NCI-H2196 (cell line): ENCODE results near the gene NRP2.

ENCODE experiments used
- DNase-seq: peaks from one replicate; lab custom pipeline; 2025; ENCODE audit not compliant: unreplicated experiment; lab: John Stamatoyannopoulos, UW

The NRP2 gene

DNA sequence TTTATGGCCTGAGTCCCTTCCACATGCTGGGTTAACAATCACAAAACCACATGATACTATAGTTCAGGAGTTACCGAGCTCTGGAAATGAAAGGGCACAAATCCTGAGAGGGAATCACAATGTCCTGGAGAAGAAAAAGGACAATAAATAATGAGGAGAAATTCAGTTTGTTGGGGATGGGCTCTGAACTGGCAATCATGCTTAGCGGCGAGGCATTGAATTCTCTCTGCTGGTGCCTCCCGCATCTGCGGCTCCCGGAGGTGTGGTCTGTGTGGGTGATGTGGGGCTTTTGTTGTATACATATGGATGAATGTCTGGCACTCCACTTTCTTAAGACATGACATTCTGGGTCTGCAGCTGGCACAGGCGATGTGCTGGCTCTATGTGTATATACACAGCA, 46.1 kb downstream of the NRP2 start:
- DNase-seq: no peak

DNA sequence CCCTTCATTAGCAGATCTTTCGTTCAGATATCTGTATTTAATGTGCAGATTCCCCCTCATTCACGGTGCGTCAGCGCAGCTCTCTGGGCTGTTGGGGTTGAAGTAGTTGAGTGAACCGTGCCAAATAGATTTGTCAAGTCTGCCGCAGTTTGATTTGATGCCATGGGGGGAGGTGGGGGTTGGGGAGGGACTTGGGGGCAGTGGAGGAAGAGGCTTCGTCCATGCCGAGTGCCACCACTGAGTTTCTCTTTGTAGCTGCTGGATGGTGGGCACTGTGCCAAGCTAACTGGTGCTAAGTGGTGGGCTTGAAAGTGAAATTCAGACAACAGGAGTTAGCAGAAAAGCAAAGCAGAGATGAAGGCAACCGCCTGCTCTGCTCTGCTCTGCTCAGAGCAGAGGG, 47.9 kb downstream of the NRP2 start:
- no peak for DNase-seq

DNA sequence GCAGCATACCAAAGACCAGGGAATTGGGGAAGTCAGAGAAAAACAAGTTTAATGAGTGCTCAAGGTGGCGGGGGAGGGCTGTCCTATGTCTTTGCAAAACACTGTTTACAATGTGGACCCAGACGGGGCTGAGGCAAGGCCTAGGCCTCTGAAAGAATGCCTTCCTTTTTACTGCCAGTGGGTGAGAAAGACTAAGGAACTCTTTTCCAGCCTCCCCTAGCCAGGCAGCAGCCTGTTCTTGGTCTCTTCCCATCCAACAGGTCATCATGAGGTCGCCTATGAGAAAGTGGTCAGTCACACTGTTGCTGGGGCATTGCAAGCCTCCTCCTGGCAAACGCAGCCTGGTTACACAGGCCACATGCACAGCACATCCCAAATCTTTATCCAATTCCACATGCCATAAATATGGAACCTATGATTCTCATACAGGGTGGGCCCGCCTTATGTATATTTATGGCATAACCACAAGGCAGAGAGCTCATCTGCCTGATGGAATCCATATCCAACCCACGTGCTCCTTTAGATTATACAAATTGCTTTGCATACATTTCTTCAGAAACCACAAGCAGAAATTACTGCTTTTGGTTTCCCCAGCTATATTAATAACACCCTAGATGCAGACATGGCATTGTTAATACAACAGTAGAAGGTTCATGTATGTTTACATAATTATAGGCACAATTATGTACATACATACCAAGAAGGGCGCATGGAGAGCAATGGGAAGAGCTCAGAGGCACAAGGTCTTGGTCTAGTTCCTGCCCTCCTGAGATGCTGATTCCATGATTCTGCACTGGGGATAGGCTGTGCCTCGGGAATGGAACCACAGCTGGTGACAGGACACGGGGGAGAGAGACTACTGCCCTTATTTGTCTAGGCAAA, 48.6 kb downstream of the NRP2 start:
- DNase-seq: no peak

DNA sequence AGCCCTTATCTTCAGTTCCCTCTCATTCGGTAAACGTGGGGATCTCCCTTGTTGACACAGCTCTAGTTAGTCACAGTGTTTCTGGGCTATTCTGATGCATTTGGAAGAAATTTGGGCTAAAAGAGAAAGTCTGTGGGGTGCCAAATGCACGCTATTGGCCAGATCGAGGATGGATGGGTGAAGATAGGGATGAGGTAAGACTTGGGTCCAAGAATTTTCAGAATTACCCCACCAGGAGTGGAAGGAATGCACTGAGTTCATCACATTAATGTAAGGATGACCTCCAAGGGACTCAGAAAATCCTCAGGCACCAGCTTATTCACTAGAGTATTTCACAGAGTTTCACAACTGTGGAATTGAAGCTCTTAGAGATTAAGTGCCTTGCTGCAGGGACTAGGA, 49.3 kb downstream of the NRP2 start:
- no peak for DNase-seq

DNA sequence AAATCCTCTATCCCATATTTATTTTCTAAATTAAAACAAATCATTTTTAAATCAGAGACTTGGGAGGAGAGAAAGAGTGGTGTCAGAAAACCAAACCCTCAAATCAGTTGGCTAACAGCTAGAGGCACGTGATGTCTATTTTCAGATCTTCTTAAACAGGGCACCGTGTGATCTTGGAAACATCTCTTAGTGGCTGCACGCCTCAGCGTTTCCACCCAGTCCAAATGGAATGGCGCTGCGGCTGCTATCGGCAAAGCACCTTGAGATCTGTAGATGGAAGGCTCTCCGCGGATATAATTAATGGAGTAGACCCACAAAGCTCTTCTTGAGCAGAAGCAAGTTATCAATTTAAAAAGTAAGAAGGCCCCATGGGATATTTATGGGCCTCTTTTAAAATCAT, 50.0 kb downstream of the NRP2 start:
- no peak for DNase-seq

DNA sequence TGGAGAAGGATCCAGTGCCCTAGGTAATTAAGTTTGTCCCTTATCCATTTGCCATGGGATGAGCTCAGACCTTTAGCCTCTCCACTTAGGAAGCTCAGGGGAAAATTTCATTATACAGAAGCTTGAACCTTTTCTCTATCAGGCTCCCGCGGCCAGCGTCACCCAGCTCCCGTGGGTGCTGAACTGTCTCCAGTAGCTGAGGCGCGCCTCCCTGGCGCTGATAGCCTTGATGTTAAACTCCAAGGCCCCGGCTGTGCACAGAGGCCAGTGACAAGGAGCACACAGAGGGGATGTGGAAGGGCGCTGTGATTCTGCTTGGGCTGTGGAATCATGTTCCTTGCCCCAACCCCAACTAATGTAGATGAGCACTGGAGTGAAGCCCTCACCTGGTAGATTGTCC, 50.8 kb downstream of the NRP2 start:
- no peak for DNase-seq

DNA sequence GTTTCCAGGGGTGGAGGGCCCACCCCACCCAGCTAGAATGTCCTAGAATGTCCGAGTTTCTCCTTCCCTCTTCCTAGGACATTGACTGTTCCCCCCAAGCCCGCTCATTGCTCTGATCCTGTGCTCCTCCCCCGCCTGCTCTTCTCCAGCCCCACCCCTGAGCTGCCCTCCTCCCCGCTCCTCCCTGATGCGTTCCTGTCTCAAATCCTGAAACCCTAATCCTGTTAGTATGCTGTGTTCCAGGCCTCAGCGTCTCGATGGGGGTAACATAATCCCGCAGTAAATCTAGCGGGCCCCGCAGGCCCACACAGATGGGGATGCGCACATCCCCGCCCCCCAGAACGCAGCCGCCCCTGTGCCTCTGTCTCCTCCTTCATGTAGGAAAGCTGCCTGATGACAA, 51.3 kb downstream of the NRP2 start:
- DNase-seq: no peak

DNA sequence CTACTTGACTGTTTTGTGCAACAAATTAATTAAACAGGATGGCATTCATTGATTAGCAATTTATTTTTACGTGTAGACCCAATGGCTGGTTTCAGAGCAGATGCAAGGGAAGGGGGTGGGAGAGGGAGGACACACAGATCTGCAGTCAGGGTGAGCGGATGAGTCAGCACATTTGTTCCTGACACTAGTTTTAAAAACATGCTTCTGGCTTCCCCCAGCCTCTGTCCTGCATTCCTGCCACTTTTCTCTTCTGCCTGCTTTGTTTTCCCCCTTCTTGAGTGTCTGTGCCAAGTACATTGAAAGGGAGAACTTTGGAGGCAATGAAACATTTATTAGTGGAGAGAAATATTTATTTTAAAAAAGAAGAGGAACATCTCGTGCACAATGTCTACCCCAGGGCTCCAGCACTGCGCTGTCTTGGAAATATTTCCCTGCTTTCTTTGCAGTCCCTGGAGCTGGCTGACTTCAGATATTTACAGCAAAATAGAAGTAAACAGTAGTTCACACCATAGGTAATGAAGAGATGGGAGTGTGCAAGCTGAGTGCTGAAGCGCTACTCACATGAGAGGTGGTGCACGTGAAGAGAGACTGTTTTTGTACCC, 52.2 kb downstream of the NRP2 start:
- DNase-seq: no peak

DNA sequence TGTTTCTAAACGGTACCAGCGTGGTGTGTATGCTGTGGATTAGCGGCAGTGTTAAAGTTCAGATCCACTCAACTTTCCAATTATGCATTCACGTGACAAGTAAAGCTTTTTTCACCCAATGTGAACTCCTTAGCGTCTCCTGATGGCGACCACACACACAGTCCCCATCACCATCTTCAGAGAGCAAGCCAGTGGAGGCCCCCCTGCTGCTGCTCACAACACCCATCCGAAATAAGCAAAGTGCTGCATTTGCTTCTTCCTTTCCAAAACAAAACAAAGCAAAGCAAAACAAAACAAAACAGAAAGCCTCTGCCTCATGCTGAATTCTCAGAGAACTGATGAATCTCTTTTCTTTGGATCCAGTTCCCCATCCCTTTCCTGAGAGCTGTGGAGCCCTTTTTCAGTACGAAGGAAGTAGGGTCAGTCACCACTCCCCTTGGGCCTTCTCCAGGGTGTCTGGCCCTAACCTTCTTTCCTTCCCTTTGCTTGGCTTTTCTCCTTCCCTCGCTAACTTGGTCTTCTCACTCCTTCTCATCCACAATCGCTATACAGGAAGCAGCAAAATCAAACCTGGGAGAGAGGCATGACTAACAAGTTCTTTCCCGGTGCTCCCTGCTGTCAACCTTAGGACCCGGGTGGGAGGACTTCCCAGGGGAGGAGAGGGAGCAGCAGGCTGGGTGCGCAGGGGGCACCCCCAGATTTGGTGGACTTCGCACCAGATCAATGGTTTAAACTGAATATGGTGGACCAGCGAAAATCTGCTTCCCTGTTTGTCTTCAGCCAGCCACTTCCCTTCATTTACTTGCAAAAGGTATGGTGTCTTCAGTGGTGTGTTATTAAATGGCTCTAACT, 56.0 kb downstream of the NRP2 start:
- DNase-seq: no peak

DNA sequence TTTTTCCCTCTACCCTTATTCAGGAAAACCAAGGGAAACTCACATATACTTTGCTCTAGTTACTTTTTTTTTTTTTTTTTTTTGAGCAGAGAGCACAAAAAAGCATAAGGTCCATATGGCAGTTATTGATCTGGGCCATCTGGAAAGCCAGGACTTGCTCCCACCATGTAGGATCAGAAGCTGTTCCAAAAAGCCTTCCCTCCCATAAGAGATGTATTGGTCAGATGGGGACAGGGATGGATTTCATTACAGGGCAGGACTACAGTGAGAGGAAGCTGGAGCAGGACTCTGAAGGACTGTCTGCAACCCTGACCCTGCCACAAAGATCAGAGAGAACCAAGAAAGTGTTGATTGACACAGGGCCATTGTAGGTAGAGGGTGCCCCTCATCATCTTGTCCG, 57.3 kb downstream of the NRP2 start:
- no peak for DNase-seq

DNA sequence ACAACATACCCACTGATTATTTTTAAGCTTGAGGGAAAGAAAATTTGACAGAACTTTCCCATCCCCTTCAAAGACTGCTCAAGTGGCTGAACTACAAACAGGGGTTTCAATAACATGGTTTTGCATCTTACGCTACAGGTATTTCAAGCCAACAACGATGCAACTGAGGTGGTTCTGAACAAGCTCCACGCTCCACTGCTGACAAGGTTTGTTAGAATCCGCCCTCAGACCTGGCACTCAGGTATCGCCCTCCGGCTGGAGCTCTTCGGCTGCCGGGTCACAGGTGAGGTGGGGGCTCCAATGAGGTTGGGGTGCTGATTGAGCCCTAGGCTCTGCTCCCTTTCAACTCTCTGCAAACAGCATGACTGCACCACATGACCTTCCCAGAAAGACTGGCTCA, 58.1 kb downstream of the NRP2 start:
- no peak for DNase-seq

DNA sequence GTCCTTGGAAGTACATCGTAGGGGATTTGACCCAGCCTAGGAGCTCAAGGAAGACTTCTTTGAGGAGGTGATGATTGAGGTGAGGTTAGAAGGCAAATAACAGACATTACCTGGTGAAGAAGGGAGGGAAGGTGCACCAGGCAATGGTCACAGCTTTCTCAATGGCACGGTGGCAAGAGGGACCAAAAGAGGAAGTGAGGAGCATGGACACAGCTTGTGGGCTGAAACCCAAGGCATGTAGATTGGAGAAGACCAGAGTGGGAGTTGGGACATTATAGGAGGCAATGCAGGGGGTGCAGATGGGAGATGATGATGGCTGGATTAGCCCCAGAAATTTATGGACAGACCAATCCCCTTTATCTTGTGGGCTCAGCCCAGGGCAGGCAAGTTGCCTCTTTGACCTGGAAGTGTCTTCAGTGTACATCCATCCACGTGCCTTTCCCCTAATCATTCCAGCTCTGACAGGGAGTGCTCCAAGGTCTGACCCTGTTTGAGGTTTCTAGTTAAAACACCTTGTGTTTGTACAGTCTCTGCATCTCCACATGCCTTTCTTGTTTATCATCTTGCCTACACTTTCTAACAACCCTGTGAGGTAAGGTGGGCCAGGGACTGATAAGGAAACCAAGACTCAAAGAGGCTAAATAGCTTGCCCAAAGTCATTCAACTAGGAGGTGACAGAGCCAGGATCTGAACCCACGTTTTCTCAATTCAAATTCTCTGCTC, 59.1 kb downstream of the NRP2 start:
- no peak for DNase-seq

DNA sequence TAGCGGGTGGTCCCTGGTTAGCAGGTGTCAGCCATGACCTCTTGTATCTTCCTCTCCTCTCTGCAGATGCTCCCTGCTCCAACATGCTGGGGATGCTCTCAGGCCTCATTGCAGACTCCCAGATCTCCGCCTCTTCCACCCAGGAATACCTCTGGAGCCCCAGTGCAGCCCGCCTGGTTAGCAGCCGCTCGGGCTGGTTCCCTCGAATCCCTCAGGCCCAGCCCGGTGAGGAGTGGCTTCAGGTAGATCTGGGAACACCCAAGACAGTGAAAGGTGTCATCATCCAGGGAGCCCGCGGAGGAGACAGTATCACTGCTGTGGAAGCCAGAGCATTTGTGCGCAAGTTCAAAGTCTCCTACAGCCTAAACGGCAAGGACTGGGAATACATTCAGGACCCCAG, 60.8 kb downstream of the NRP2 start:
- DNase-seq: no peak

DNA sequence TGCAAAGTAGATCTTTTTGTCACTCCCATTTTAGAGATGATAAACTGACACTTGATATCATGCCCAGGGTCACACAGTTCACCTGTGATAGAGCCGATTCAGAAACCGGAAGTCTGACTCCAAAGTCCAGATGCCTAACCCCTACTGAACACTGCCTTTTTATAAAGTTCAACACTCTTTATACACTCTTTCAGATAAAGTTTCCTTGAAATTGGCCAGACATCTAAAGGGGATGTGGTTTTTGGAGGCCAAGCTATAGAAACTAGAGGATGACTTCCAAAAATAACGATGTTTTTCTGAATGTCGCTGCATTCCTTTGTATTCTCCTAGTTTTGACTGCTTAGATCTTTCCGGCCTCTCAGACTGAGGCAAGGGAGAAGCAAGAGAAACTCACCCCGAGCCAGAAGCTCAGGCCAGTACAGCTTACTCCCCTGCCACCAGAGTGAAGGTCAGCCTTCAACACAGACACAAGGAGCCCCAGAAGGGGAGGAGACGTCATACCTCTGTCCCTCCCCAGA, 61.8 kb downstream of the NRP2 start:
- DNase-seq: no peak

DNA sequence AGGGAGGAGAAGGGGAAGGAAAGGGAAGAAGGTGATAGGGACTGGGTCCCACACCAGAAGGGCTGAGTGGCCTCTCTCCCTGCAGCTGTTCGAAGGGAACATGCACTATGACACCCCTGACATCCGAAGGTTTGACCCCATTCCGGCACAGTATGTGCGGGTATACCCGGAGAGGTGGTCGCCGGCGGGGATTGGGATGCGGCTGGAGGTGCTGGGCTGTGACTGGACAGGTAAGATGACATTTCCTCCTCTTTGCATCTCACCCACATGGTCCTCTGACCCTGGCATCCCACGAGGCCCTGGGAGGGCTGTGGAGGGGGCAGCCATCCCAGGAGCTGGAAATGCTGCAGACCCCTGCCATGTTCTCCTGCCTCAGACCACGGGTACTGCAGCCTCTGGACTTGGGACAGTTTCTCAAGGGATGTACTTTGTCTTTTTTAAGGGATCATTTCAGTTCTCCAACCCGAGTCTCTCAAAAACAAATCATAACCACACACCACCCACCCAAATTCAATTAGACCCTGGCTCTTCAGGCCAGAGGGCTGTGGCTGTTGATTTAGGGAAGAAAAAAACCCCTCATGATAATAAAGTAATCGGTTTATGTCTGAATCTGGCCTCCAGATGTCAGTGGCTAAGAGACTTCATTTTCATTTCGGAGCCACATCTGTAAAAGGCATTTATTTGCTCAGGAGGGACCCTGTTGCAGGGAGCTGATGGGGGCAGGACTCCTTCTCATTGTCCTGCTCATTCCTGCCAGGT, 63.5 kb downstream of the NRP2 start:
- DNase-seq: no peak

DNA sequence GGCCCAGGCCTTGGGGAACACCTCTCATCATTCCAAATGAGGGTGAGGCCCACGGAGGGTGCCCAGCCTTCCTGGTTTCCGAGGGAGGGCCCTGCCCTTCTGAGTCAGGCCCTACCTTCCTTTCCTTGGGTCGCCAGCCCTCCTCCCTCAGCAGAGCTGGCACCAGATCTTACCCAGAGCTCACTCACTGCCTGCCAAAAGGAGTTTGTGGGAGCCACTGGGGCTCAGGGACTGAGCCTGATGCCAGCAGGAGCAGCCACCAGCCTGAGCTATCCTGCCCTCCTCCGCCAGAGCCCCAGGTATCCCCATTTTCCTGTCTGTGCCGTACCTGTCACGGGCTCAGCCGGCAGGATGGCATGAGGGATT, 64.1 kb downstream of the NRP2 start:
- no peak for DNase-seq

DNA sequence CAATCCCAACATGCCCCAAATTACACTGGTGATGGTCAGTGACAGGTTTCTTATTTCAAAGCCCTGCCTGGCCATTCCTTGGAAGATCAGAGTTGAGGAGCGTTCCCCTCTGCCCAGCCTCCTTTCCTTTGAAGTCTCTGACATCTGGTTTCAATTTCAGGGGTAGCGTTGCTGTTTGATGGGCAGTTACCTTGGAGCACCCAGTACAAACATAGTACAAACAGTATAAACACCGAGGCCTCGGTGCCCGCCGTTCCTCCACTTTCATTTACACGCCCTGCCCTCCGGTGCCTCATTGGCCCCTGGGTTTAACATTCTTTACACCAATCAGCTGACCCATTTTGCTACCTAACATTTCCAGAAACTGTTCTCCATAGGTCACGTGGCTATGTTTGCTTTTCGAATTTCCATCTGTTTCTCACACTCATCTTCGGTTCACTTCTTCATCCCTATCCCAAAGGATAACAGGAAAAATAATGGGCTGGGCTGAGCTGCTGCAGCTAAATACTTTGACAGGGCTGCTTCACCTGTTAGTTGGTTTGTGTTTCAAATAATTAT, 65.6 kb downstream of the NRP2 start:
- DNase-seq: no peak

DNA sequence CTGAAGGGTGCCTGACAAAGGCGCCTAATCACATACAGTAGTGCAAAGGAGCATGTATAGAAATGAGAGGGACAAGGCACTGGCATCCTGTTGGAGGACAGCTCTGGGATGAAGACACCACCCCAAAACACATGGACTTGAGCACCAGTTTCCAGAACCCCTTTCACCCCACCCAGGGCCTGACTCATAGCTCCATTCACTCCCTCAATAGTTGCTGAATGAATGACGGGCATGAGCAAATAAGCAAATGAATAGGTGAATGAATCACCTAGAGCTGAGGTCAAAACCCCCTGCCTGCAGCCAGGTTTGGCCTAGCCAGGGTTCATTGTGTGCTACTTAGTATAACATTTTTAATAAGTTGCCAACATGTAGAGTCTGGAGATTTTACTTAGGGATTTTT, 66.3 kb downstream of the NRP2 start:
- no peak for DNase-seq

DNA sequence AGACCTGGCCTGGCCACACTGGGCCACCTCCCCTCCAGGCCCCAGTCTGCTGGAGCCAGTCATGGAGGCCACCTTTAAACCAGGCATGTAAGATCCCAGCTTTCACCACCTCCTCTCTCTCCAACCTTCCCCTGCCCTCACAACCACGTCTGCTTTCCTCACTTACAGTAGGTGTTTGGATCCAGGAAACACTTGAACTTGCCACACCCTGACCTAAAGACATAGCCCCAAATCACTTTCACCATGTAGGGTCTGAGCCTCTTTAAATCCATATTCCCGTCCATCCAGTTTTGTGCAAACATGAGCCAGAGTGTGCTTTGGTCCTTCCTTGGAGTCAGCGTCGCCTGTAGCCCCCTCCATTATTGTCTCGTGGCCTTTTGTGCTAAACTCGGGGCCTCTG, 66.8 kb downstream of the NRP2 start:
- no peak for DNase-seq

DNA sequence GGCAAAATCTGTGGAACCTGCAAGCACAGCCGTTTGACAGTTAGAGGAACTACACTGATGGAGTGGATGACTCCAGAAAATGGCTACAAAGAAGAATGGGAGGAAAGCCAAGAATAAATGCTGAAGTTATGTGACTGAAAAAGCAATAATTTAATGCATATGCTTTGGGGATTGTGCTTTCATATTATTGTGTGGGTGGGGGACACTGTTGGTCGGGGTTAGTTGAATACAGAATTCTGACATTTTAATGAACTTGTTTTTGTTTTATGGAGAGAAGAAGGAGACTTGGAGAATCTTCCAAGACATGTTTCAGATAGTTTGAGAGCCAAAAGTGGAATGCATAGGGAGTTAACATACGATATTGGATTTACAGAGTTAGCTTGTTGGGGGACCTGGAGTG, 68.5 kb downstream of the NRP2 start:
- no peak for DNase-seq
